Suprapubic skin (tissue), 4 donors: ENCODE data around the gene CHIC2.

Source experiments
- CTCF ChIP-seq, 2 donors: fragments of 200-600 bp in 1 of 2; fragments of 450-650 bp in 1 of 2; sonication (generic) in 1 of 2; IDR thresholded peaks; one replicate each; pipeline ENCODE4 v1.5.1; 2016 to 2019; ENCODE audit warnings: antibody characterized with exemption in 2 of 2, mild to moderate bottlenecking in 1 of 2, moderate library complexity in 1 of 2
- POLR2A ChIP-seq, 2 donors: fragments of 450-650 bp; IDR thresholded peaks; one replicate each; pipeline ENCODE4 v1.6.1; 2017; ENCODE audit warnings: antibody characterized with exemption in 2 of 2, mild to moderate bottlenecking in 2 of 2, moderate library complexity in 2 of 2
- POLR2AphosphoS5 ChIP-seq, 3 donors: sonication (generic); formaldehyde crosslinking; IDR thresholded peaks; one replicate each; pipeline ENCODE4 v1.6.1; 2017; ENCODE audit warnings: antibody characterized with exemption in 3 of 3

- TF ChIP-seq CTCF (IDR thresholded peaks at IDR 0.05) (no peak), POLR2A (IDR thresholded peaks at IDR 0.05) (no peak), POLR2AphosphoS5 (IDR thresholded peaks at IDR 0.05) (no peak)
Observed at GRCh38 chr4:54090404-54090803, 26.0 kb upstream of the CHIC2 start.
